HepG2 (cell line): ENCODE results near the gene GYS1. TPM values are rescaled to one million over a fixed set of nuclear protein-coding genes. Genes with fewer than 3 reads are reported as not detected.

Source experiments
- AHDC1 ChIP-seq: sonication (generic); formaldehyde crosslinking; IDR thresholded peaks from 2 replicates; pipeline ENCODE4 v1.5.1; 2020; ENCODE audit warnings: mild to moderate bottlenecking, missing genetic modification reagents, borderline replicate concordance
- ATF5 ChIP-seq: sonication (generic); formaldehyde crosslinking; IDR thresholded peaks from 2 replicates; pipeline ENCODE4 v1.4.0; 2020; ENCODE audit warnings: mild to moderate bottlenecking, low read depth, missing genetic modification reagents
- DR1 ChIP-seq: sonication (generic); formaldehyde crosslinking; IDR thresholded peaks from 2 replicates; pipeline ENCODE4 v1.8.0; 2021; ENCODE audit warnings: mild to moderate bottlenecking, missing genetic modification reagents, inconsistent platforms
- LCORL ChIP-seq, 2 experiments: fragments of 450-650 bp in 1 of 2; sonication (generic) in 1 of 2; formaldehyde crosslinking in 1 of 2; IDR thresholded peaks; 2 replicates each; pipeline versions ENCODE4 v1.5.0 to v1.6.1; 2017 to 2020; ENCODE audit warnings: antibody characterized with exemption in 1 of 2, missing genetic modification reagents in 1 of 2
- MEIS2 ChIP-seq: sonication (generic); formaldehyde crosslinking; IDR thresholded peaks from 2 replicates; pipeline ENCODE4 v1.9.0; 2021; ENCODE audit warnings: mild to moderate bottlenecking, missing genetic modification reagents
- MLX ChIP-seq: IDR thresholded peaks from 2 replicates; pipeline ENCODE4 v1.6.1; 2016
- REPIN1 ChIP-seq: sonication (generic); formaldehyde crosslinking; IDR thresholded peaks from 2 replicates; pipeline ENCODE4 v1.8.0; 2022; ENCODE audit warnings: missing genetic modification reagents, low read depth, mild to moderate bottlenecking, borderline replicate concordance
- SMAD1 ChIP-seq: sonication (generic); formaldehyde crosslinking; IDR thresholded peaks from 2 replicates; pipeline ENCODE4 v1.4.0; 2020; ENCODE audit warnings: missing genetic modification reagents, low read depth, mild to moderate bottlenecking, borderline replicate concordance
- ZNF567 ChIP-seq: sonication (generic); formaldehyde crosslinking; IDR thresholded peaks from 2 replicates; pipeline ENCODE4 v1.8.1; 2023; ENCODE audit warnings: mild to moderate bottlenecking, missing genetic modification reagents, borderline replicate concordance
- ZNF772 ChIP-seq: sonication (generic); formaldehyde crosslinking; IDR thresholded peaks from 2 replicates; pipeline ENCODE4 v1.5.0; 2020; ENCODE audit warnings: mild to moderate bottlenecking, missing genetic modification reagents
- polyA plus RNA-seq, 8 experiments: library from polyadenylated mRNA; depleted of rRNA in 3 of 8; stranded (reverse) in 7 of 8; unstranded in 1 of 8; fragments of >200 nt; fragmentation: Illumina TruSeq in 4 of 8; extraction: Trizol in 4 of 8; gene quantifications; 2 replicates each; pipeline versions ENCODE4 v1.2.1 to v1.2.3, GENCODE V29; 2011 to 2016; ENCODE audit warnings: low read depth in 4 of 8, missing spikeins in 1 of 8, mixed read lengths in 1 of 8; ENCODE audit not compliant: insufficient read depth in 1 of 8
- total RNA-seq, 5 experiments: library from RNA; depleted of rRNA; stranded (reverse); fragments of >200 nt; fragmentation: Illumina TruSeq; extraction: Trizol; gene quantifications; 2 replicates each; pipeline ENCODE4 v1.2.3, GENCODE V29; 2016; ENCODE audit warnings: low read depth in 1 of 5
- TF ChIP-seq, protein P1 (sequence below): sonication (generic); formaldehyde crosslinking; IDR thresholded peaks from one replicate; pipeline ENCODE4 v1.5.1; 2020; ENCODE audit warnings: mild to moderate bottlenecking, missing genetic modification reagents; ENCODE audit errors: not compliant biosample characterization

The GYS1 gene
- total and polyA plus RNA-seq, 2 of the 13 experiments (the other 11 are each of a cell fraction or from before 2014, with no cell fraction given): 18.4 to 42.1 TPM

- TF ChIP-seq, protein P1, sequence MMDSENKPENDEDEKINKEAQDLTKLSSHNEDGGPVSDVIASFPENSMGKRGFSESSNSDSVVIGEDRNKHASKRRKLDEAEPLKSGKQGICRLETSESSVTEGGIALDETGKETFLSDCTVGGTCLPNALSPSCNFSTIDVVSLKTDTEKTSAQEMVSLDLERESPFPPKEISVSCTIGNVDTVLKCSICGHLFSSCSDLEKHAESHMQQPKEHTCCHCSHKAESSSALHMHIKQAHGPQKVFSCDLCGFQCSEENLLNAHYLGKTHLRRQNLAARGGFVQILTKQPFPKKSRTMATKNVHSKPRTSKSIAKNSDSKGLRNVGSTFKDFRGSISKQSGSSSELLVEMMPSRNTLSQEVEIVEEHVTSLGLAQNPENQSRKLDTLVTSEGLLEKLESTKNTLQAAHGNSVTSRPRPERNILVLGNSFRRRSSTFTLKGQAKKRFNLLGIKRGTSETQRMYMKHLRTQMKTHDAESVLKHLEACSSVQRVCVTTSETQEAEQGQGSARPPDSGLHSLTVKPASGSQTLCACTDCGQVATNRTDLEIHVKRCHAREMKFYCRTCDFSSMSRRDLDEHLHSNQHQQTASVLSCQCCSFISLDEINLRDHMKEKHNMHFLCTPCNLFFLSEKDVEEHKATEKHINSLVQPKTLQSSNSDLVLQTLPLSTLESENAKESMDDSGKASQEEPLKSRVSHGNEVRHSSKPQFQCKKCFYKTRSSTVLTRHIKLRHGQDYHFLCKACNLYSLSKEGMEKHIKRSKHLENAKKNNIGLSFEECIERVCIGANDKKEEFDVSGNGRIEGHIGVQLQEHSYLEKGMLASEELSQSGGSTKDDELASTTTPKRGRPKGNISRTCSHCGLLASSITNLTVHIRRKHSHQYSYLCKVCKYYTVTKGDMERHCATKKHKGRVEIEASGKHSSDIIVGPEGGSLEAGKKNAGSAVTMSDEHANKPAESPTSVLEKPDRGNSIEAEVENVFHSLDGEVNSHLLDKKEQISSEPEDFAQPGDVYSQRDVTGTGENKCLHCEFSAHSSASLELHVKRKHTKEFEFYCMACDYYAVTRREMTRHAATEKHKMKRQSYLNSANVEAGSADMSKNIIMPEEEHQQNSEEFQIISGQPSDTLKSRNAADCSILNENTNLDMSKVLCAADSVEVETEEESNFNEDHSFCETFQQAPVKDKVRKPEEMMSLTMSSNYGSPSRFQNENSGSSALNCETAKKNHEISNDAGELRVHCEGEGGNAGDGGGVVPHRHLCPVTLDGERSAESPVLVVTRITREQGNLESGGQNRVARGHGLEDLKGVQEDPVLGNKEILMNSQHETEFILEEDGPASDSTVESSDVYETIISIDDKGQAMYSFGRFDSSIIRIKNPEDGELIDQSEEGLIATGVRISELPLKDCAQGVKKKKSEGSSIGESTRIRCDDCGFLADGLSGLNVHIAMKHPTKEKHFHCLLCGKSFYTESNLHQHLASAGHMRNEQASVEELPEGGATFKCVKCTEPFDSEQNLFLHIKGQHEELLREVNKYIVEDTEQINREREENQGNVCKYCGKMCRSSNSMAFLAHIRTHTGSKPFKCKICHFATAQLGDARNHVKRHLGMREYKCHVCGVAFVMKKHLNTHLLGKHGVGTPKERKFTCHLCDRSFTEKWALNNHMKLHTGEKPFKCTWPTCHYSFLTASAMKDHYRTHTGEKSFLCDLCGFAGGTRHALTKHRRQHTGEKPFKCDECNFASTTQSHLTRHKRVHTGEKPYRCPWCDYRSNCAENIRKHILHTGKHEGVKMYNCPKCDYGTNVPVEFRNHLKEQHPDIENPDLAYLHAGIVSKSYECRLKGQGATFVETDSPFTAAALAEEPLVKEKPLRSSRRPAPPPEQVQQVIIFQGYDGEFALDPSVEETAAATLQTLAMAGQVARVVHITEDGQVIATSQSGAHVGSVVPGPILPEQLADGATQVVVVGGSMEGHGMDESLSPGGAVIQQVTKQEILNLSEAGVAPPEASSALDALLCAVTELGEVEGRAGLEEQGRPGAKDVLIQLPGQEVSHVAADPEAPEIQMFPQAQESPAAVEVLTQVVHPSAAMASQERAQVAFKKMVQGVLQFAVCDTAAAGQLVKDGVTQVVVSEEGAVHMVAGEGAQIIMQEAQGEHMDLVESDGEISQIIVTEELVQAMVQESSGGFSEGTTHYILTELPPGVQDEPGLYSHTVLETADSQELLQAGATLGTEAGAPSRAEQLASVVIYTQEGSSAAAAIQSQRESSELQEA (CRISPR knock-in tag): peak; percentile 46
- TF ChIP-seq LCORL (IDR thresholded peaks at IDR 0.05) (no peak), LCORL (CRISPR knock-in tag; IDR thresholded peaks at IDR 0.05) (peak; percentile 37; the same call in 1 of the 2 replicates), ZNF772 (CRISPR knock-in tag) (0 out of 2 replicates have a peak, but pooled peaks have one; percentile 11), ATF5 (CRISPR knock-in tag) (0 out of 2 replicates have a peak, but pooled peaks have one; percentile 9), AHDC1 (CRISPR knock-in tag) (peak; percentile 73; the same call in 1 of the 2 replicates), MLX (CRISPR knock-in tag) (peak; percentile 60; the same call in 1 of the 2 replicates), ZNF567 (CRISPR knock-in tag) (0 out of 2 replicates have a peak, but pooled peaks have one; percentile 55), SMAD1 (CRISPR knock-in tag) (peak; percentile 57; the same call in 1 of the 2 replicates), MEIS2 (peak; percentile 16; the same call in 1 of the 2 replicates), REPIN1 (CRISPR knock-in tag) (no peak), DR1 (CRISPR knock-in tag) (peak; percentile 56; the same call in 1 of the 2 replicates)
Observed at GRCh38 chr19:48993175-48994034, at the start of gene GYS1, which contains the start of gene RUVBL2 (continued).
